ENCODE data around the gene BEND2. TPM values are rescaled to one million over a fixed set of nuclear protein-coding genes. Genes with fewer than 3 reads are reported as not detected.

The BEND2 gene
- total and polyA plus RNA-seq, 9 of the 15 experiments (the other 6 are each of a cell fraction or from before 2014, with no cell fraction given) = 0.01 to 0.18 (median 0.06) TPM; not detected in 3

DNA sequence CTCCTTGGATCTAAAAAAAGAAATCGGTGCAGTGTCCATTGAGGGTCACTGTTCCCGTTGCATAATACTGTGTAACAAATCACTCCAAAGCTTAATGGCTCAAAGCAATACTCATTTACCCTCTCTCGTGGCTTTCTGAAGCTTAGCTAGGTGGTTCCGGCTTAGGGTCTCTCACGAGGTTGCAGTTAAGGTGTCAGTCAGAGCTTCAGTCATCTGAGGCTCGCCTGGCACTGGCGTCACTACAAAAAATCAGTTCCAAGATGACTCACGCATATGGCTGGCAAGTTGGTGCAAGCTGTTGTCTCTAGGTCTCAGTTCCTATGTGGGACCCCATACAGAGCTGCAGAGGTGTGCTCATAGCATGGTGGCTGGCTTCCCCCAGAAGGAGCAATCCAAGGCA is 91.0 kb downstream of the BEND2 start:
- intact Hi-C loops (cut with micrococcal nuclease) = no loop called here

More for the DNA sequence above, 91.0 kb downstream of the BEND2 start:
- no peak for DNase-seq (ENCODE audit: extremely low read depth in 1 of 4, low spot score in 3 of 4)
- no peak overlapping the region for H3K27ac ChIP-seq (ENCODE audit: extremely low read depth, low read depth, low read length)
- no peak for ATAC-seq
- H3K27me3 ChIP-seq (ENCODE audit: control insufficient read depth in 2 of 2, insufficient read depth in 2 of 2, low read length in 2 of 2) = peaks cover 0 to 10% of the 10 kb centered on the region in 2 experiments; a peak in 1 of 5 replicates
- no peaks in the 10 kb centered on the region for H3K79me2 ChIP-seq (ENCODE audit: control insufficient read depth, insufficient read depth, low read length)
- FAIRE-seq = no peak
- CTCF ChIA-PET (ENCODE audit: low intra/inter-chr PET ratio) = no interaction called here
- no peaks in the 10 kb centered on the region for H3K9me1 ChIP-seq (ENCODE audit: control insufficient read depth, insufficient read depth, low read length)
- H3K36me3 ChIP-seq (ENCODE audit: control insufficient read depth, insufficient read depth, low read length) = no peaks in the 10 kb centered on the region
- in situ Hi-C loops (cut with MboI) = no loop called here
- no peaks in the 10 kb centered on the region for H3K9me3 ChIP-seq (replicated peaks; ENCODE audit: control insufficient read depth, insufficient read depth, low read depth, low read length)
- 2% methylated on average over 7 of the region's 8 CpGs for WGBS (ENCODE audit: insufficient coverage, low coverage, missing lambda C conversion rate)
- H2AFZ ChIP-seq (ENCODE audit: low read depth, low read length) = no peak overlapping the region
- H3K4me2 ChIP-seq (ENCODE audit: insufficient read depth, low read length) = no peak overlapping the region
- no peaks in the 10 kb centered on the region for H3K4me1 ChIP-seq (replicated peaks in 1 of 2; ENCODE audit: control insufficient read depth in 2 of 2, insufficient read depth in 2 of 2, low read length in 2 of 2)
- H4K20me1 ChIP-seq (replicated peaks; ENCODE audit: control insufficient read depth, insufficient read depth, low read length) = no peaks in the 10 kb centered on the region
- no TSS peak for BruUV-seq (replicated peaks)
- no peak overlapping the region for H3K4me3 ChIP-seq
- POLR2A ChIA-PET = no interaction called here
- H3K9ac ChIP-seq (ENCODE audit: insufficient read depth in 1 of 2, low read depth in 2 of 2, low read length in 2 of 2) = no peak overlapping the region
- TF ChIP-seq NFE2L1 (tag; IDR thresholded peaks at IDR 0.05; ENCODE audit: borderline replicate concordance, low read depth) (no peak), POLR3G (IDR thresholded peaks at IDR 0.05; ENCODE audit: extremely low read depth, insufficient read length, insufficient replicate concordance) (no peak), RBM14 (IDR thresholded peaks at IDR 0.05; ENCODE audit: borderline replicate concordance, insufficient read depth, low read depth, low read length) (no peak), FOSL1 (tag; conservative IDR thresholded peaks at IDR 0.05) (no peak), ETV1 (tag; conservative IDR thresholded peaks at IDR 0.05; ENCODE audit: low read depth) (no peak), NFYB (IDR thresholded peaks at IDR 0.05; ENCODE audit: extremely low read depth, insufficient read length) (no peak), BRD4 (IDR thresholded peaks at IDR 0.05) (no peak), ZNF239 (CRISPR knock-in tag; IDR thresholded peaks at IDR 0.05) (no peak), POU5F1 (IDR thresholded peaks at IDR 0.05; ENCODE audit: borderline replicate concordance, low read depth, low read length, partially characterized antibody) (no peak), CBFA2T2 (conservative IDR thresholded peaks at IDR 0.05) (no peak), CTBP1 (IDR thresholded peaks at IDR 0.05; ENCODE audit: borderline replicate concordance) (no peak)
- TF ChIP-seq, protein P1, sequence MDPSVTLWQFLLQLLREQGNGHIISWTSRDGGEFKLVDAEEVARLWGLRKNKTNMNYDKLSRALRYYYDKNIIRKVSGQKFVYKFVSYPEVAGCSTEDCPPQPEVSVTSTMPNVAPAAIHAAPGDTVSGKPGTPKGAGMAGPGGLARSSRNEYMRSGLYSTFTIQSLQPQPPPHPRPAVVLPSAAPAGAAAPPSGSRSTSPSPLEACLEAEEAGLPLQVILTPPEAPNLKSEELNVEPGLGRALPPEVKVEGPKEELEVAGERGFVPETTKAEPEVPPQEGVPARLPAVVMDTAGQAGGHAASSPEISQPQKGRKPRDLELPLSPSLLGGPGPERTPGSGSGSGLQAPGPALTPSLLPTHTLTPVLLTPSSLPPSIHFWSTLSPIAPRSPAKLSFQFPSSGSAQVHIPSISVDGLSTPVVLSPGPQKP (CRISPR knock-in tag; IDR thresholded peaks at IDR 0.05) = no peak
- TF ChIP-seq, protein P2, sequence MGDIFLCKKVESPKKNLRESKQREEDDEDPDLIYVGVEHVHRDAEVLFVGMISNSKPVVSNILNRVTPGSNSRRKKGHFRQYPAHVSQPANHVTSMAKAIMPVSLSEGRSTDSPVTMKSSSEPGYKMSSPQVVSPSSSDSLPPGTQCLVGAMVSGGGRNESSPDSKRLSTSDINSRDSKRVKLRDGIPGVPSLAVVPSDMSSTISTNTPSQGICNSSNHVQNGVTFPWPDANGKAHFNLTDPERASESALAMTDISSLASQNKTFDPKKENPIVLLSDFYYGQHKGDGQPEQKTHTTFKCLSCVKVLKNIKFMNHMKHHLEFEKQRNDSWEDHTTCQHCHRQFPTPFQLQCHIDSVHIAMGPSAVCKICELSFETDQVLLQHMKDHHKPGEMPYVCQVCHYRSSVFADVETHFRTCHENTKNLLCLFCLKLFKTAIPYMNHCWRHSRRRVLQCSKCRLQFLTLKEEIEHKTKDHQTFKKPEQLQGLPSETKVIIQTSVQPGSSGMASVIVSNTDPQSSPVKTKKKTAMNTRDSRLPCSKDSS (IDR thresholded peaks at IDR 0.05; ENCODE audit: low read depth, partially characterized antibody) = no peak
- TF ChIP-seq, protein P3, sequence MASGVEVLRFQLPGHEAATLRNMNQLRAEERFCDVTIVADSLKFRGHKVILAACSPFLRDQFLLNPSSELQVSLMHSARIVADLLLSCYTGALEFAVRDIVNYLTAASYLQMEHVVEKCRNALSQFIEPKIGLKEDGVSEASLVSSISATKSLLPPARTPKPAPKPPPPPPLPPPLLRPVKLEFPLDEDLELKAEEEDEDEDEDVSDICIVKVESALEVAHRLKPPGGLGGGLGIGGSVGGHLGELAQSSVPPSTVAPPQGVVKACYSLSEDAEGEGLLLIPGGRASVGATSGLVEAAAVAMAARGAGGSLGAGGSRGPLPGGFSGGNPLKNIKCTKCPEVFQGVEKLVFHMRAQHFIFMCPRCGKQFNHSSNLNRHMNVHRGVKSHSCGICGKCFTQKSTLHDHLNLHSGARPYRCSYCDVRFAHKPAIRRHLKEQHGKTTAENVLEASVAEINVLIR (CRISPR knock-in tag; IDR thresholded peaks at IDR 0.05) = no peak
